Right cardiac atrium (tissue), 5 donors: Measurements from ENCODE around the gene SIVA1. TPM values are rescaled to one million over a fixed set of nuclear protein-coding genes. Genes with fewer than 3 reads are reported as not detected.

Experiments
- ATAC-seq, 2 donors: fragments of 200-7000 bp; cut with Tn5 transposase; one replicate each; pipeline versions ENCODE4 v1.8.0 to v1.9.1; 2020; ENCODE audit warnings: moderate library complexity in 2 of 2, mild to moderate bottlenecking in 1 of 2
- DNase-seq, 3 donors: peaks; one replicate each; pipeline ENCODE4 v3.0.0-alpha.2; 2020
- H3K27ac ChIP-seq: one replicate; pipeline ENCODE4 v1.5.1; 2013; ENCODE audit warnings: mild to moderate bottlenecking, low read length, control low read depth, moderate library complexity
- H3K27me3 ChIP-seq: one replicate; pipeline ENCODE4 v1.6.1; 2013; ENCODE audit not compliant: control insufficient read depth, insufficient read depth
- H3K4me1 ChIP-seq: one replicate; pipeline ENCODE4 v1.6.1; 2013; ENCODE audit warnings: low read length; ENCODE audit not compliant: control insufficient read depth, insufficient read depth
- H3K4me3 ChIP-seq: one replicate; pipeline ENCODE4 v1.5.1; 2013; ENCODE audit warnings: low read length, control low read depth
- H3K9me3 ChIP-seq: one replicate; pipeline ENCODE4 v1.6.1; 2013; ENCODE audit warnings: low read length; ENCODE audit not compliant: control insufficient read depth
- WGBS: extraction: QIAGEN DNeasy Blood & Tissue Kit; methylation state at CpG from one replicate; pipeline ENCODE4 v1.1.7; 2013; 5-methylcytosine and 5-hydroxymethylcytosine counted together
- intact Hi-C, 4 donors: fragments of 100-400 bp; cut with DNase I; formaldehyde crosslinking; loops; one replicate each; pipeline versions ENCODE4 v1.11.0 to v1.14.0; 2022 to 2023
- polyA plus RNA-seq: library from polyadenylated mRNA; stranded (reverse); fragments of 200-250 nt; gene quantifications from one replicate; pipeline ENCODE4 v1.2.3, GENCODE V29; 2013
- total RNA-seq, 4 donors: library from RNA; stranded (reverse); fragmentation: NEBNext Ultra II Directional; extraction: Animal tissue kit (Norgen Biotek cat#: 25700); gene quantifications; one replicate each; pipeline ENCODE4 v1.2.1, GENCODE V29; 2021
- donor health status: healthy with polysubstance abuse.
- donor health status: DM: no; HTN: yes; CAD: no.
- donor health status: DM: no; HTN: no; CAD: no.
- donor health status: DM: no; HTN: yes; CAD: no; lungs with severe emphysema.
- donor health status: DM: yes; HTN: yes; CAD: no.

Gene SIVA1
- total and polyA plus RNA-seq, 5 donors, result 74.6 to 201 (median 85.1) TPM

- peaks cover 2% of the 10 kb centered on the region for H3K4me1 ChIP-seq
- H3K4me3 ChIP-seq, result peak overlapping the region; percentile 76
- no peak overlapping the region for H3K27ac ChIP-seq
- ATAC-seq (no peak), DNase-seq (peak; percentile 9 to 28 (median 13))
- 57% methylated on average over 13 of the region's 13 CpGs for WGBS
- H3K9me3 ChIP-seq, result no peaks in the 10 kb centered on the region
- no peaks in the 10 kb centered on the region for H3K27me3 ChIP-seq
- intact Hi-C loops, result no loop called here
These were observed 1.4 kb downstream of the SIVA1 start for GRCh38 chr14:104754213-104754851.

GRCh38 chr14:104755621-104756020 is 2.7 kb downstream of the SIVA1 start:
- Histone ChIP-seq H3K9me3 (no peaks in the 10 kb centered on the region), H3K27ac (no peak overlapping the region), H3K4me3 (no peak overlapping the region), H3K27me3 (no peaks in the 10 kb centered on the region), H3K4me1 (peaks cover 2% of the 10 kb centered on the region)
- peak in 2 of 3 donors; percentile 43 to 49 for DNase-seq
- no peak for ATAC-seq
- WGBS, result 85% methylated on average over 11 of the region's 11 CpGs
- intact Hi-C loops, result loop anchor here in 1 of 4 donors (5.0 kb wide), 1 partner anchor 37 kb away; no protein-coding TSS in a partner anchor

- H3K9me3 ChIP-seq, result no peaks in the 10 kb centered on the region
- H3K27me3 ChIP-seq, result no peaks in the 10 kb centered on the region
- no peak overlapping the region for H3K4me3 ChIP-seq
- H3K27ac ChIP-seq, result no peak overlapping the region
- peak in 2 of 3 donors; percentile 49 to 56 for DNase-seq
- 87% methylated on average over 27 of the region's 27 CpGs for WGBS
- no peak for ATAC-seq
- H3K4me1 ChIP-seq, result peaks cover 2% of the 10 kb centered on the region
- intact Hi-C loops, result loop anchor here in 1 of 4 donors (5.0 kb wide), 1 partner anchor 36 kb away; no protein-coding TSS in a partner anchor
These were observed 3.7 kb downstream of the SIVA1 start for GRCh38 chr14:104756477-104757237.

- peak in 2 of 3 donors; percentile 13 to 35 for DNase-seq
These were observed 4.3 kb downstream of the SIVA1 start for GRCh38 chr14:104757238-104757585.

GRCh38 chr14:104757681-104758392 is 4.9 kb downstream of the SIVA1 start:
- peak in 2 of 3 donors; percentile 34 to 47 for DNase-seq
- no peaks in the 10 kb centered on the region for H3K4me1 ChIP-seq

More at GRCh38 chr14:104757238-104757585, 4.3 kb downstream of the SIVA1 start:
- no peak overlapping the region for H3K4me3 ChIP-seq
- WGBS, result 86% methylated on average over 10 of the region's 10 CpGs
- peaks cover under 1% of the 10 kb centered on the region for H3K4me1 ChIP-seq
- no peak overlapping the region for H3K27ac ChIP-seq
- no peaks in the 10 kb centered on the region for H3K9me3 ChIP-seq
- no peak for ATAC-seq
- intact Hi-C loops, result loop anchor here in 1 of 4 donors (5.0 kb wide), 1 partner anchor 35 kb away; no protein-coding TSS in a partner anchor
- no peaks in the 10 kb centered on the region for H3K27me3 ChIP-seq

GRCh38 chr14:104758981-104759969 is 6.3 kb downstream of the SIVA1 start:
- 86% methylated on average over 30 of the region's 30 CpGs for WGBS
- H3K9me3 ChIP-seq, result no peaks in the 10 kb centered on the region
- DNase-seq, result peak in 2 of 3 donors; percentile 42 to 46
- no peak overlapping the region for H3K4me3 ChIP-seq
- H3K4me1 ChIP-seq, result no peaks in the 10 kb centered on the region
- intact Hi-C loops, result loop anchor here in 1 of 4 donors (5.0 kb wide), 1 partner anchor 33 kb away; no protein-coding TSS in a partner anchor
- ATAC-seq, result no peak
- H3K27me3 ChIP-seq, result no peaks in the 10 kb centered on the region
- no peak overlapping the region for H3K27ac ChIP-seq

More at GRCh38 chr14:104757681-104758392, 4.9 kb downstream of the SIVA1 start:
- Histone ChIP-seq H3K4me3 (no peak overlapping the region), H3K27me3 (no peaks in the 10 kb centered on the region), H3K27ac (no peak overlapping the region), H3K9me3 (no peaks in the 10 kb centered on the region)
- intact Hi-C loops, result loop anchor here in 1 of 4 donors (5.0 kb wide), 1 partner anchor 34 kb away; no protein-coding TSS in a partner anchor
- WGBS, result 91% methylated on average over 19 of the region's 19 CpGs
- ATAC-seq, result no peak

GRCh38 chr14:104765517-104765916 is 12.6 kb downstream of the SIVA1 start:
- WGBS, result 94% methylated on average over 3 of the region's 3 CpGs
- ATAC-seq (no peak), DNase-seq (no peak)
- Histone ChIP-seq H3K9me3 (no peaks in the 10 kb centered on the region), H3K27me3 (no peaks in the 10 kb centered on the region), H3K4me1 (peaks cover 2% of the 10 kb centered on the region), H3K27ac (no peak overlapping the region), H3K4me3 (no peak overlapping the region)
- intact Hi-C loops, result loop anchor here (5.0 kb wide), 2 partner anchors 57 to 62 kb away; no protein-coding TSS in a partner anchor

- 93% methylated on average over 4 of the region's 4 CpGs for WGBS
- DNase-seq (no peak), ATAC-seq (no peak)
- H3K4me3 ChIP-seq, result no peak overlapping the region
- H3K9me3 ChIP-seq, result no peaks in the 10 kb centered on the region
- H3K27ac ChIP-seq, result no peak overlapping the region
- intact Hi-C loops, result loop anchor here (5.0 kb wide), 2 partner anchors 56 to 61 kb away; no protein-coding TSS in a partner anchor
- peaks cover 2% of the 10 kb centered on the region for H3K4me1 ChIP-seq
- no peaks in the 10 kb centered on the region for H3K27me3 ChIP-seq
These were observed 13.4 kb downstream of the SIVA1 start for GRCh38 chr14:104766256-104766862.

- DNase-seq (peak in 2 of 3 donors; percentile 11 to 50), ATAC-seq (no peak)
- intact Hi-C loops, result loop anchor here (5.0 kb wide), 2 partner anchors 55 to 60 kb away; no protein-coding TSS in a partner anchor
- Histone ChIP-seq H3K9me3 (no peaks in the 10 kb centered on the region), H3K27ac (no peak overlapping the region), H3K4me3 (no peak overlapping the region), H3K4me1 (peaks cover 2% of the 10 kb centered on the region), H3K27me3 (no peaks in the 10 kb centered on the region)
- WGBS, result 76% methylated on average over 15 of the region's 15 CpGs
These were observed 14.1 kb downstream of the SIVA1 start for GRCh38 chr14:104766863-104767633.
